ENCODE data around the gene SP4. TPM values are rescaled to one million over a fixed set of nuclear protein-coding genes. Genes with fewer than 3 reads are reported as not detected.

The SP4 gene
- total RNA-seq, 6 experiments from 2014 or later = 2.3 to 3.6 (median 2.9) TPM

DNA sequence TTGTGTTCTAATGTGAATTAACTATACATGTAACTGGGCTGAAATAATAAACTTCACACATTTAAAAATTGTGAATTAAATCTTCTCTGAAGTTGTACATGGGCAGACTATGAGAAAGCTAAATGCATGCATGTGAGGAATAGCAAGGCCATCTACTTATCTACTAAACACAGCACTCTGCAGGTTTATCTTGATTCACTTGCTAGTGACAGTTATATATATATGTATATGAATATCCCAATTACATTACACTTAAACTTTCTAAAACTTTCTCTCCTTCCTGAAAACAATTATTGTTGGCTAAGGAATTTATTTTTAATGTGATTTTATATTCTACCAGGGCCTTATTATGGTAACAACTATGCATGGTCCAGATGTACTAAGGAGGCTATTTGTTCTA lies 5.1 kb upstream of the SP4 start:
- Mint-ChIP-seq H3K36me3 (ENCODE audit: low read depth) (no peaks in the 10 kb centered on the region), H3K4me3 (no peak overlapping the region), H3K27ac (no peak overlapping the region), H3K9me3 (no peaks in the 10 kb centered on the region), H3K4me1 (ENCODE audit: low read depth) (peaks cover 10% of the 10 kb centered on the region), H3K27me3 (ENCODE audit: insufficient read depth) (no peaks in the 10 kb centered on the region; the same call in 1 of the 2 replicates)
- DNase-seq = no peak
- TF ChIP-seq, protein P1, sequence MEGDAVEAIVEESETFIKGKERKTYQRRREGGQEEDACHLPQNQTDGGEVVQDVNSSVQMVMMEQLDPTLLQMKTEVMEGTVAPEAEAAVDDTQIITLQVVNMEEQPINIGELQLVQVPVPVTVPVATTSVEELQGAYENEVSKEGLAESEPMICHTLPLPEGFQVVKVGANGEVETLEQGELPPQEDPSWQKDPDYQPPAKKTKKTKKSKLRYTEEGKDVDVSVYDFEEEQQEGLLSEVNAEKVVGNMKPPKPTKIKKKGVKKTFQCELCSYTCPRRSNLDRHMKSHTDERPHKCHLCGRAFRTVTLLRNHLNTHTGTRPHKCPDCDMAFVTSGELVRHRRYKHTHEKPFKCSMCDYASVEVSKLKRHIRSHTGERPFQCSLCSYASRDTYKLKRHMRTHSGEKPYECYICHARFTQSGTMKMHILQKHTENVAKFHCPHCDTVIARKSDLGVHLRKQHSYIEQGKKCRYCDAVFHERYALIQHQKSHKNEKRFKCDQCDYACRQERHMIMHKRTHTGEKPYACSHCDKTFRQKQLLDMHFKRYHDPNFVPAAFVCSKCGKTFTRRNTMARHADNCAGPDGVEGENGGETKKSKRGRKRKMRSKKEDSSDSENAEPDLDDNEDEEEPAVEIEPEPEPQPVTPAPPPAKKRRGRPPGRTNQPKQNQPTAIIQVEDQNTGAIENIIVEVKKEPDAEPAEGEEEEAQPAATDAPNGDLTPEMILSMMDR (IDR thresholded peaks at IDR 0.05) = no peak

DNA sequence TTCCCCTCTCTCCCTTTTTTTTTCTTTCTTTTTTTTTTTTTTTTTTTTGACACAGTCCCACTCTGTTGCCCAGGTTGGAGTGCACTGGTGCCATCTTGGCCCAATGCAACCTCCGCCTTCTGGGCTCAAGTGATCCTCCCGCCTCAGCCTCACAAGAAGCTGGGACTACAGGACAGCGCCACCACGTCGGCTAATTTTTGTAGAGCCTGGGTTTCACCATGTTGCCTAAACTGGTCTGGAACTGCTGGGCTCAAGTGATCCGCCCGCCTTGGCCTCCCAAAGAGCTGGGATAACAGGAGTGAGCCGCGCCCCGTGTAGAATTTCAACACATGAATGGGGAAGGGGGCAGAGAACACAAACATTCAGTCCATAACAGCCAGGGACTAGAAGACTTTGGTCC lies 2.6 kb upstream of the SP4 start:
- Mint-ChIP-seq H3K36me3 (ENCODE audit: low read depth) (no peaks in the 10 kb centered on the region), H3K4me1 (ENCODE audit: low read depth) (peaks cover 24% of the 10 kb centered on the region), H3K4me3 (no peak overlapping the region), H3K27ac (no peak overlapping the region), H3K9me3 (no peaks in the 10 kb centered on the region), H3K27me3 (ENCODE audit: insufficient read depth) (no peaks in the 10 kb centered on the region; the same call in 1 of the 2 replicates)
- TF ChIP-seq, protein P1 (IDR thresholded peaks at IDR 0.05) = no peak
- DNase-seq = no peak

DNA sequence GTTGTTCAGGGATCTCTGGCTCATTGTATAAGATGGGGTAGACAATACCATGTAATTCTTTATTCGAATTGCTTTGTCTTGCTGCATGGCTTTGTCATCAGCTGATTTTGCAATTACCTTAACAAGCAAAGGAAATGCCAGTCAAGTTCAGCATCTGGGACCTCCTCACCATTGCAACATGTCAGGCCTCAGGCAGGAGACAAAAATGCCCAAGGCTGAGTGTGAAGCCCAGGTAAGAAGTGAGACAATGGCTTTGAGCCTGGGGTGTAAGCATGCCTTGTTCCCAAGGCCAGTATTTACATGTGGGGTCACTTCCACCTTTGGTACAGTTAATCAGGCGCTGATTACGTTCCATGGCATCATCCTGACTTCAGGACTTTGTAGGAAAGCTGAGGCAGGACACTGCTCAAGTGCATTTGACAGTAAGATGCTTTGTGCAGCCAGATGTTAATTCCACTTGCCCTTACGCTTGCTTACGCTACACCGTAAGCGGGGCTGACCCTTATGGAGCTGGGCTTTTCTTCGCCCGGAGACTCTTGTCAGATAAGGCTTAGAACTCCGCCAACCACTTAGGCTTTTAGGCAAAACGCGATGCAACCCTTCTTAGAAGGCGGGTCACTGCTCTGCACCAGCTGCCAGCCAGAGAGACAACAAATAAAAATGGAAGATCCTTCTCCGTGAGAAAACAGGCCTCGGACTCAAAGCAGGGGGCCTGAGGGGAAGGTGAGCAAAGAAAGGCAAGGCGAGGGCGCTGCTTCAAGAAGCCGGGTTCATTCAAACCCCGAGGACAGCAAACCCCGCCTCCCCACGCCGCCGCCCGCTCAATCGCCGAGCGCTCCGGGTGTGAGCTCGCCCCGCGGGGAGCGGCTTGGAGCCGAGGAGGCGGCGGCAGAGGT lies 1.3 kb upstream of the SP4 start:
- H3K36me3 Mint-ChIP-seq (ENCODE audit: low read depth) = no peaks in the 10 kb centered on the region
- no peak for DNase-seq
- peak overlapping the region; percentile 77 for H3K27ac Mint-ChIP-seq
- TF ChIP-seq, protein P1 (IDR thresholded peaks at IDR 0.05) = no peak
- H3K4me3 Mint-ChIP-seq = peak overlapping the region; percentile 91
- H3K27me3 Mint-ChIP-seq (ENCODE audit: insufficient read depth) = no peaks in the 10 kb centered on the region; the same call in 1 of the 2 replicates
- peaks cover 31% of the 10 kb centered on the region for H3K4me1 Mint-ChIP-seq (ENCODE audit: low read depth)
- H3K9me3 Mint-ChIP-seq = no peaks in the 10 kb centered on the region

DNA sequence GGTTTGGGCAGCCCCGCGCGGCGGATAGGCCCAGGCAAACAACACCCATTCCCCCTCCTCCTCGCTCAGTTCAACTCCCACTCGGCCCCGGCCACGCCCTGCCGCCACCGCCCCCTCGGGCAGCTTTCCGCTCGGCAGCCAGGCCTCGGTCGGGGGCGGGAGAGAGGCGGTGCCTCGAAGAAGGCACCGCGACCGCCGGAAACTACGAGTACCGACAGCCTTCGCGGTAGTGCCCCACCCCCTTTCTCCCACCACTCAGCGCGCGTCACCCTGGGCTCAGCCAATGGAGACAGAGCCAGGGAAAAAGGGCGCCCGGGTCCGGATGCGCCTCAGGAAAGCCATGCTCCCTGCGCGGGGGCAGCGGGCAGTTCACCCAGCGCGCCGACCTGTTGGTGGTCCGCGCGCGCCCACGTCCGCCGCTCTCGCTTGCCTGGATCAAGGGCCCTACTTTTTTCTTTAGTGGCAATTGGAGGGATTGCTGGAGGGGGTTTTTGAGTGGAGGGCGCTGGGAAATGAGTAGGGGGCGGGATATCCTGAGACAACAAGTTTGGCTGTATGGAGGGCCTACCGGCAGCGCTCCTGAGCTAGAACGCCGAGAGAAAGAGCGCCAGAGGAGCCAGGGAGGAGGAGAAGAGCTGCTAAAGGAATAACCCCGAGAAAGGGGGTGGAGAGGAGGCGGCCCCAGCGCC lies 557 bp upstream of the SP4 start:
- Mint-ChIP-seq H3K4me1 (ENCODE audit: low read depth) (peaks cover 36% of the 10 kb centered on the region), H3K4me3 (peak overlapping the region; percentile 99), H3K36me3 (ENCODE audit: low read depth) (no peaks in the 10 kb centered on the region), H3K27ac (peak overlapping the region; percentile 99), H3K27me3 (ENCODE audit: insufficient read depth) (no peaks in the 10 kb centered on the region; the same call in 1 of the 2 replicates), H3K9me3 (no peaks in the 10 kb centered on the region)
- TF ChIP-seq, protein P1 (IDR thresholded peaks at IDR 0.05) = peak; percentile 20; the same call in 1 of the 2 replicates
- DNase-seq = peak; percentile 98

DNA sequence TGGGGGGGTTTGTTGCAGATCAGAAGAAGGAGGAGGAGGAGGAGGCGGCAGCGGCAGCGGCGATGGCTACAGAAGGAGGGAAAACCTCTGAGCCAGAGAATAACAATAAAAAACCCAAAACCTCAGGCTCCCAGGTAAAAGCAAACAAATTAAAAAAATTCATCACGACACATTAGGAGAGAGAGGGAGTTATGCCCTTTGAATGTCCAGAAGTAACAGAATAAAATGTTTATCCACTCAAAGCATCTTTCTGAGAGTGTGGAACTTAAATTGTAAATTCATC lies 717 bp downstream of the SP4 start:
- H3K9me3 Mint-ChIP-seq = no peaks in the 10 kb centered on the region
- H3K27me3 Mint-ChIP-seq (ENCODE audit: insufficient read depth) = no peaks in the 10 kb centered on the region; the same call in 1 of the 2 replicates
- H3K36me3 Mint-ChIP-seq (ENCODE audit: low read depth) = no peaks in the 10 kb centered on the region
- H3K4me1 Mint-ChIP-seq (ENCODE audit: low read depth) = peaks cover 36% of the 10 kb centered on the region
- peak overlapping the region; percentile 87 for H3K27ac Mint-ChIP-seq
- no peak for DNase-seq
- TF ChIP-seq, protein P1 (IDR thresholded peaks at IDR 0.05) = no peak
- peak overlapping the region; percentile 96 for H3K4me3 Mint-ChIP-seq

All from HFFc6 (cell line).